Brain microvascular endothelial cell (primary cell): Measurements from ENCODE around the gene KMT2A.

Experiments
- DNase-seq: peaks from one replicate; pipeline ENCODE4 v3.0.0-alpha.2; 2020
- H3K27ac ChIP-seq: fragments of 250-450 bp; sonication (Bioruptor Pico); 2 replicates; pipeline ENCODE4 v1.5.1; 2020; ENCODE audit warnings: mild to moderate bottlenecking, moderate library complexity
- H3K27me3 ChIP-seq: fragments of 250-450 bp; sonication (Bioruptor Pico); replicated peaks from 2 replicates; pipeline ENCODE4 v1.5.1; 2020; ENCODE audit warnings: mild to moderate bottlenecking
- H3K36me3 ChIP-seq: fragments of 250-450 bp; sonication (Bioruptor Pico); replicated peaks from 2 replicates; pipeline ENCODE4 v1.5.1; 2020; ENCODE audit warnings: mild to moderate bottlenecking
- H3K4me3 ChIP-seq: 2 replicates; pipeline ENCODE4 v1.5.1; 2011; ENCODE audit warnings: low read depth, mild to moderate bottlenecking, control low read depth, low read length, moderate library complexity
- CTCF ChIP-seq: IDR thresholded peaks from 2 replicates; pipeline ENCODE4 v1.5.1; 2011; ENCODE audit warnings: low read depth, mild to moderate bottlenecking, moderate library complexity, low read length, control low read depth, inconsistent platforms; ENCODE audit errors: missing control alignments
- in situ Hi-C: cut with HindIII; loops from 2 replicates; pipeline ENCODE4 v1.10.0; 2017; ENCODE audit warnings: low sequenced_read_pairs, low pct_ligation_motif_present

The KMT2A gene

GRCh38 chr11:118430956-118431355, 5.3 kb upstream of the KMT2A start:
- TF ChIP-seq CTCF = peak; percentile 40
- H3K4me3 ChIP-seq = no peak overlapping the region
- in situ Hi-C loops = no loop called here
- DNase-seq = no peak
- H3K27ac ChIP-seq = no peak overlapping the region
- no peaks in the 10 kb centered on the region for H3K27me3 ChIP-seq
- no peaks in the 10 kb centered on the region for H3K36me3 ChIP-seq

GRCh38 chr11:118434123-118434552, 2.2 kb upstream of the KMT2A start:
- in situ Hi-C loops = no loop called here
- Histone ChIP-seq H3K36me3 (no peaks in the 10 kb centered on the region), H3K4me3 (peak overlapping the region; percentile 70), H3K27ac (no peak overlapping the region), H3K27me3 (no peaks in the 10 kb centered on the region)
- no peak for TF ChIP-seq CTCF
- no peak for DNase-seq

GRCh38 chr11:118434553-118435289, 1.6 kb upstream of the KMT2A start:
- no peak overlapping the region for H3K27ac ChIP-seq
- in situ Hi-C loops = no loop called here

GRCh38 chr11:118435290-118435892, 901 bp upstream of the KMT2A start:
- in situ Hi-C loops = no loop called here
- TF ChIP-seq CTCF = no peak
- no peak for DNase-seq

More at GRCh38 chr11:118434553-118435289, 1.6 kb upstream of the KMT2A start:
- peak; percentile 5 for TF ChIP-seq CTCF
- peak overlapping the region; percentile 70 for H3K4me3 ChIP-seq
- no peak for DNase-seq
- no peaks in the 10 kb centered on the region for H3K27me3 ChIP-seq
- H3K36me3 ChIP-seq = no peaks in the 10 kb centered on the region

GRCh38 chr11:118436639-118437207, 431 bp downstream of the KMT2A start:
- DNase-seq = no peak
- peak overlapping the region; percentile 74 for H3K4me3 ChIP-seq

More at GRCh38 chr11:118435290-118435892, 901 bp upstream of the KMT2A start:
- H3K36me3 ChIP-seq = no peaks in the 10 kb centered on the region
- H3K27ac ChIP-seq = no peak overlapping the region
- H3K4me3 ChIP-seq = peak overlapping the region; percentile 70
- no peaks in the 10 kb centered on the region for H3K27me3 ChIP-seq

More at GRCh38 chr11:118436639-118437207, 431 bp downstream of the KMT2A start:
- Histone ChIP-seq H3K27ac (peak overlapping the region; percentile 66), H3K36me3 (no peaks in the 10 kb centered on the region), H3K27me3 (no peaks in the 10 kb centered on the region)
- TF ChIP-seq CTCF = no peak
- in situ Hi-C loops = no loop called here
